CD14-positive monocyte (primary cell): ENCODE data around the gene GMDS. TPM values are rescaled to one million over a fixed set of nuclear protein-coding genes. Genes with fewer than 3 reads are reported as not detected.

Experiments
- DNase-seq, 3 donors: peaks; one replicate each; pipeline ENCODE4 v3.0.0-alpha.2; 2011 to 2022
- H2AFZ ChIP-seq: 2 replicates; pipeline ENCODE4 v1.6.0; 2012; ENCODE audit warnings: mild to moderate bottlenecking, low read depth, low read length, inconsistent platforms; ENCODE audit not compliant: insufficient read depth, poor library complexity, severe bottlenecking
- H3K27ac ChIP-seq, 2 donors: 1 replicate in 1 of 2; 2 replicates in 1 of 2; pipeline ENCODE4 v1.5.1; 2012 to 2013; ENCODE audit warnings: low read length in 2 of 2, control low read depth in 1 of 2, inconsistent platforms in 1 of 2, low read depth in 1 of 2, mild to moderate bottlenecking in 1 of 2
- H3K27me3 ChIP-seq, 2 donors: one replicate each; pipeline versions ENCODE4 v1.6.0 to v1.6.1; 2011 to 2013; ENCODE audit warnings: low read length in 2 of 2; ENCODE audit not compliant: control insufficient read depth in 2 of 2, insufficient read depth in 2 of 2
- H3K36me3 ChIP-seq, 2 donors: replicated peaks in 1 of 2; 1 replicate in 1 of 2; 2 replicates in 1 of 2; pipeline versions ENCODE4 v1.5.1 to v1.6.1; 2012 to 2013; ENCODE audit warnings: low read length in 2 of 2, control low read depth in 1 of 2, inconsistent platforms in 1 of 2, mild to moderate bottlenecking in 1 of 2; ENCODE audit not compliant: insufficient read depth in 2 of 2, control insufficient read depth in 1 of 2
- H3K4me1 ChIP-seq, 2 donors: 1 replicate in 1 of 2; 2 replicates in 1 of 2; pipeline versions ENCODE4 v1.5.1 to v1.6.1; 2012 to 2013; ENCODE audit warnings: low read length in 2 of 2, control low read depth in 1 of 2, inconsistent platforms in 1 of 2, mild to moderate bottlenecking in 1 of 2, moderate library complexity in 1 of 2; ENCODE audit not compliant: insufficient read depth in 2 of 2, control insufficient read depth in 1 of 2
- H3K4me2 ChIP-seq: replicated peaks from 2 replicates; pipeline ENCODE3; 2012; ENCODE audit warnings: low read length, moderate library complexity, mild to moderate bottlenecking; ENCODE audit not compliant: poor library complexity, severe bottlenecking; ENCODE audit errors: extremely low read depth
- H3K4me3 ChIP-seq, 3 experiments: fragments of 200-600 bp in 1 of 3; sonication (generic) in 1 of 3; replicated peaks in 1 of 3; 1 replicate in 2 of 3; 2 replicates in 1 of 3; pipeline ENCODE4 v1.5.1; 2011 to 2013; ENCODE audit warnings: low read length in 3 of 3, mild to moderate bottlenecking in 3 of 3, control low read depth in 2 of 3, low read depth in 2 of 3, inconsistent platforms in 1 of 3, moderate library complexity in 1 of 3
- H3K79me2 ChIP-seq: 2 replicates; pipeline ENCODE4 v1.6.0; 2012; ENCODE audit warnings: mild to moderate bottlenecking, control low read depth, inconsistent platforms, low read length, moderate library complexity; ENCODE audit not compliant: insufficient read depth
- H3K9ac ChIP-seq: 2 replicates; pipeline ENCODE4 v1.6.0; 2017; ENCODE audit warnings: low read length, mild to moderate bottlenecking; ENCODE audit not compliant: insufficient read depth, poor library complexity, severe bottlenecking
- H3K9me3 ChIP-seq, 2 donors: replicated peaks in 1 of 2; 1 replicate in 1 of 2; 2 replicates in 1 of 2; pipeline versions ENCODE4 v1.5.1 to v1.6.1; 2012 to 2013; ENCODE audit warnings: low read length in 2 of 2, control low read depth in 1 of 2; ENCODE audit not compliant: control insufficient read depth in 1 of 2, insufficient read depth in 1 of 2
- H4K20me1 ChIP-seq: 2 replicates; pipeline ENCODE4 v1.6.0; 2012; ENCODE audit warnings: mild to moderate bottlenecking, low read length, control low read depth, moderate library complexity; ENCODE audit not compliant: insufficient read depth
- H3K27ac Mint-ChIP-seq, 7 donors: one replicate each; pipeline ENCODE4 v1.8.0; 2020; ENCODE audit warnings: mild to moderate bottlenecking in 7 of 7, mixed read lengths in 7 of 7, moderate library complexity in 6 of 7, inconsistent platforms in 2 of 7
- H3K27me3 Mint-ChIP-seq, 3 donors: one replicate each; pipeline ENCODE4 v1.8.0; 2021 to 2022; ENCODE audit warnings: low read depth in 3 of 3, mild to moderate bottlenecking in 3 of 3, mixed read lengths in 3 of 3, moderate library complexity in 3 of 3, inconsistent platforms in 1 of 3
- H3K36me3 Mint-ChIP-seq, 2 donors: one replicate each; pipeline ENCODE4 v1.8.0; 2020; ENCODE audit warnings: mixed read lengths in 2 of 2, inconsistent platforms in 1 of 2, mild to moderate bottlenecking in 1 of 2
- H3K4me1 Mint-ChIP-seq: one replicate; pipeline ENCODE4 v1.8.0; 2020; ENCODE audit warnings: mild to moderate bottlenecking, mixed read lengths
- H3K4me3 Mint-ChIP-seq, 2 donors: one replicate each; pipeline ENCODE4 v1.8.0; 2020; ENCODE audit warnings: mild to moderate bottlenecking in 2 of 2, mixed read lengths in 2 of 2, moderate library complexity in 1 of 2
- H3K9me3 Mint-ChIP-seq, 7 donors: one replicate each; pipeline ENCODE4 v1.8.0; 2020 to 2022; ENCODE audit warnings: mixed read lengths in 7 of 7, mild to moderate bottlenecking in 6 of 7, moderate library complexity in 6 of 7, inconsistent platforms in 2 of 7
- WGBS: methylation state at CpG from one replicate; pipeline ENCODE4 v1.1.5; 2013; ENCODE audit warnings: missing lambda C conversion rate; ENCODE audit not compliant: insufficient coverage; 5-methylcytosine and 5-hydroxymethylcytosine counted together
- intact Hi-C, 2 donors: fragments of 100-400 bp; cut with micrococcal nuclease; formaldehyde crosslinking; loops; one replicate each; pipeline versions ENCODE4 v1.15.0 to v1.15.1; 2023
- polyA plus RNA-seq, 3 donors: library from polyadenylated mRNA; depleted of rRNA in 1 of 3; unstranded in 2 of 3; stranded (reverse) in 1 of 3; fragments of 300-500 nt in 2 of 3; fragments of >200 nt in 1 of 3; fragmentation: Illumina TruSeq in 2 of 3; gene quantifications; 1 replicate in 2 of 3; 2 replicates in 1 of 3; pipeline ENCODE4 v1.2.3, GENCODE V29; 2012 to 2021
- TF ChIP-seq, protein P1 (sequence below): fragments of 200-600 bp; IDR thresholded peaks from one replicate; pipeline ENCODE4 v1.8.0; 2022; ENCODE audit warnings: antibody characterized with exemption, mild to moderate bottlenecking

The GMDS gene
- polyA plus RNA-seq, 3 donors: 10.5 to 19.9 (median 17.6) TPM

DNA sequence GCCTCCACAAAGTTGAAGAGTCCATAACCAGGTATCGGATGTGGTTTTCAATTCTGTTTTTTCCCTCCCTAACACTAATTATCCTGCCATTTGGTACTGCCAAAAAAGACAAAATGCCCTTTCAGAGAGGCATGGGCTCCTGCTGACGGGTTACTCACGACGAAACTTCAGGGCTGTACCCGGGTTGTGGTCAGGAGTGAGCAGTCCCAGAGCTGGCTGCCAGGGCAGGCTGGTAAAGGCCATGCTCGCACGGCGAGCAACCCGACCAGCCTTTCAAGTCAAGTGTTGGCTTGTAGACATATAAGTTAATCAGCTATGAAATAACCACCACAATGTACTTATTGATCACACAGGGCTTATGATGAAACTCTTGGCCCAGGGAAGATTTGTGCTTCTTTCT, 483.2 kb downstream of the GMDS start:
- H3K27ac Mint-ChIP-seq: no peak overlapping the region
- H3K36me3 Mint-ChIP-seq: peaks cover 0 to 4% of the 10 kb centered on the region in 2 donors
- no peak for DNase-seq
- peaks cover 0 to 2% (median 0%) of the 10 kb centered on the region in 7 donors for H3K9me3 Mint-ChIP-seq
- Histone ChIP-seq H3K4me2 (no peak overlapping the region), H3K4me3 (no peak overlapping the region), H3K36me3 (no peaks in the 10 kb centered on the region), H3K4me1 (peaks cover 0 to 2% of the 10 kb centered on the region in 2 donors), H3K79me2 (no peaks in the 10 kb centered on the region), H2AFZ (no peak overlapping the region), H3K9me3 (no peaks in the 10 kb centered on the region), H3K27me3 (no peaks in the 10 kb centered on the region), H3K9ac (no peak overlapping the region), H4K20me1 (no peaks in the 10 kb centered on the region), H3K27ac (no peak overlapping the region)
- intact Hi-C loops: no loop called here
- TF ChIP-seq, protein P1, sequence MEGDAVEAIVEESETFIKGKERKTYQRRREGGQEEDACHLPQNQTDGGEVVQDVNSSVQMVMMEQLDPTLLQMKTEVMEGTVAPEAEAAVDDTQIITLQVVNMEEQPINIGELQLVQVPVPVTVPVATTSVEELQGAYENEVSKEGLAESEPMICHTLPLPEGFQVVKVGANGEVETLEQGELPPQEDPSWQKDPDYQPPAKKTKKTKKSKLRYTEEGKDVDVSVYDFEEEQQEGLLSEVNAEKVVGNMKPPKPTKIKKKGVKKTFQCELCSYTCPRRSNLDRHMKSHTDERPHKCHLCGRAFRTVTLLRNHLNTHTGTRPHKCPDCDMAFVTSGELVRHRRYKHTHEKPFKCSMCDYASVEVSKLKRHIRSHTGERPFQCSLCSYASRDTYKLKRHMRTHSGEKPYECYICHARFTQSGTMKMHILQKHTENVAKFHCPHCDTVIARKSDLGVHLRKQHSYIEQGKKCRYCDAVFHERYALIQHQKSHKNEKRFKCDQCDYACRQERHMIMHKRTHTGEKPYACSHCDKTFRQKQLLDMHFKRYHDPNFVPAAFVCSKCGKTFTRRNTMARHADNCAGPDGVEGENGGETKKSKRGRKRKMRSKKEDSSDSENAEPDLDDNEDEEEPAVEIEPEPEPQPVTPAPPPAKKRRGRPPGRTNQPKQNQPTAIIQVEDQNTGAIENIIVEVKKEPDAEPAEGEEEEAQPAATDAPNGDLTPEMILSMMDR: no peak
- no peak overlapping the region for H3K4me3 Mint-ChIP-seq
- 95% methylated on average over 3 of the region's 9 CpGs for WGBS
- peaks cover 10% of the 10 kb centered on the region for H3K4me1 Mint-ChIP-seq
- H3K27me3 Mint-ChIP-seq: peaks cover 0 to 2% (median 0%) of the 10 kb centered on the region in 3 donors

GRCh38 chr6:1761477-1761877, 483.9 kb downstream of the GMDS start:
- Mint-ChIP-seq H3K4me1 (peaks cover 10% of the 10 kb centered on the region), H3K9me3 (peaks cover 0 to 2% (median 0%) of the 10 kb centered on the region in 7 donors), H3K27me3 (peaks cover 0 to 3% (median 0%) of the 10 kb centered on the region in 3 donors), H3K4me3 (no peak overlapping the region), H3K36me3 (peaks cover 0 to 4% of the 10 kb centered on the region in 2 donors), H3K27ac (no peak overlapping the region)
- Histone ChIP-seq H3K79me2 (no peaks in the 10 kb centered on the region), H3K27ac (no peak overlapping the region), H3K36me3 (no peaks in the 10 kb centered on the region), H2AFZ (no peak overlapping the region), H3K27me3 (no peaks in the 10 kb centered on the region), H3K9ac (no peak overlapping the region), H3K4me1 (peaks cover 0 to 2% of the 10 kb centered on the region in 2 donors), H3K4me3 (no peak overlapping the region), H3K9me3 (no peaks in the 10 kb centered on the region), H3K4me2 (no peak overlapping the region), H4K20me1 (no peaks in the 10 kb centered on the region)
- no CpG with 5 or more reads among the region's 4 CpGs for WGBS
- intact Hi-C loops: no loop called here
- no peak for DNase-seq
- TF ChIP-seq, protein P1: no peak
